Natural killer cell (primary cell): ENCODE results near the gene MT1B. TPM values are rescaled to one million over a fixed set of nuclear protein-coding genes. Genes with fewer than 3 reads are reported as not detected.

ENCODE experiments used
- ATAC-seq, 3 donors: fragments of 150-1000 bp in 2 of 3; fragments of 200-7000 bp in 1 of 3; cut with Tn5 transposase; 1 replicate in 1 of 3; 2 replicates in 2 of 3; pipeline ENCODE4 v1.10.0; 2021; ENCODE audit warnings: mild to moderate bottlenecking in 2 of 3, moderate library complexity in 2 of 3
- DNase-seq, 2 donors: peaks; one replicate each; pipeline versions ENCODE4 v3.0.0 to v3.0.0-alpha.2; 2013 to 2021; ENCODE audit warnings: mixed read lengths in 1 of 2
- H3K27ac ChIP-seq: one replicate; pipeline ENCODE4 v1.5.1; 2013; ENCODE audit warnings: mild to moderate bottlenecking, low read length
- H3K27me3 ChIP-seq: one replicate; pipeline ENCODE4 v1.6.1; 2013; ENCODE audit warnings: low read length; ENCODE audit not compliant: control insufficient read depth, insufficient read depth
- H3K36me3 ChIP-seq: one replicate; pipeline ENCODE4 v1.6.1; 2013; ENCODE audit warnings: low read length; ENCODE audit not compliant: control insufficient read depth, insufficient read depth
- H3K4me1 ChIP-seq: one replicate; pipeline ENCODE4 v1.6.1; 2013; ENCODE audit warnings: low read length; ENCODE audit not compliant: control insufficient read depth, insufficient read depth
- H3K4me3 ChIP-seq: one replicate; pipeline ENCODE4 v1.5.1; 2013; ENCODE audit warnings: low read length
- H3K9me3 ChIP-seq: one replicate; pipeline ENCODE4 v1.6.1; 2013; ENCODE audit warnings: low read length; ENCODE audit not compliant: control insufficient read depth, insufficient read depth
- H3K27ac Mint-ChIP-seq, 2 donors: one replicate each; pipeline ENCODE4 v1.8.0; 2022; ENCODE audit warnings: mild to moderate bottlenecking in 2 of 2, mixed read lengths in 2 of 2, moderate library complexity in 1 of 2
- H3K27me3 Mint-ChIP-seq, 2 donors: one replicate each; pipeline ENCODE4 v1.8.0; 2022; ENCODE audit warnings: low read depth in 2 of 2, mixed read lengths in 2 of 2
- H3K36me3 Mint-ChIP-seq: one replicate; pipeline ENCODE4 v1.8.0; 2022; ENCODE audit warnings: mixed read lengths
- H3K4me1 Mint-ChIP-seq, 2 donors: one replicate each; pipeline ENCODE4 v1.8.0; 2022; ENCODE audit warnings: mixed read lengths in 2 of 2
- H3K4me3 Mint-ChIP-seq: one replicate; pipeline ENCODE4 v1.8.0; 2022; ENCODE audit warnings: mild to moderate bottlenecking, moderate library complexity, mixed read lengths
- H3K9me3 Mint-ChIP-seq, 2 donors: one replicate each; pipeline ENCODE4 v1.8.0; 2022; ENCODE audit warnings: mixed read lengths in 2 of 2
- CTCF ChIP-seq: fragments of 200-600 bp; IDR thresholded peaks from one replicate; pipeline ENCODE4 v1.8.0; 2022; ENCODE audit warnings: antibody characterized with exemption
- WGBS: methylation state at CpG from one replicate; pipeline ENCODE4 v1.1.7; 2013; ENCODE audit warnings: missing lambda C conversion rate; ENCODE audit not compliant: insufficient coverage; 5-methylcytosine and 5-hydroxymethylcytosine counted together
- intact Hi-C: fragments of 100-400 bp; cut with micrococcal nuclease; formaldehyde crosslinking; loops from one replicate; pipeline ENCODE4 v1.14.2; 2022
- total RNA-seq, 4 donors: library from RNA; stranded (reverse); fragments of 120-200 nt in 1 of 4; gene quantifications; one replicate each; pipeline versions ENCODE4 v1.2.3 to v1.2.4, GENCODE V29; 2013 to 2022

The MT1B gene
- total RNA-seq, 3 donors from 2014 or later (not counting 1 experiment from before 2014, with no cell fraction given), result not detected

- ATAC-seq, result no peak
- no peaks in the 10 kb centered on the region for H3K36me3 Mint-ChIP-seq
- Histone ChIP-seq H3K27ac (peak overlapping the region; percentile 65), H3K4me3 (no peak overlapping the region), H3K9me3 (no peaks in the 10 kb centered on the region), H3K27me3 (no peaks in the 10 kb centered on the region), H3K36me3 (no peaks in the 10 kb centered on the region), H3K4me1 (peaks cover 43% of the 10 kb centered on the region)
- peak overlapping the region; percentile 89 to 96 for H3K27ac Mint-ChIP-seq
- TF ChIP-seq CTCF, result no peak
- 94% methylated on average over 3 of the region's 3 CpGs for WGBS
- H3K9me3 Mint-ChIP-seq, result no peaks in the 10 kb centered on the region
- H3K27me3 Mint-ChIP-seq, result peaks cover 3 to 8% of the 10 kb centered on the region in 2 donors
- H3K4me1 Mint-ChIP-seq, result peaks cover 45 to 47% of the 10 kb centered on the region in 2 donors
- no peak overlapping the region for H3K4me3 Mint-ChIP-seq
- DNase-seq, result no peak
- intact Hi-C loops, result no loop called here
These were observed 45.6 kb upstream of the MT1B start for GRCh38 chr16:56606071-56606475.

- WGBS, result 74% methylated on average over 5 of the region's 8 CpGs
- peak overlapping the region; percentile 65 for H3K27ac ChIP-seq
These were observed 45.1 kb upstream of the MT1B start for GRCh38 chr16:56606476-56607108.

GRCh38 chr16:56607109-56607618, 44.5 kb upstream of the MT1B start:
- no peaks in the 10 kb centered on the region for H3K27me3 ChIP-seq
- WGBS, result 66% methylated on average over 13 of the region's 14 CpGs
- peaks cover 50 to 51% of the 10 kb centered on the region in 2 donors for H3K4me1 Mint-ChIP-seq
- H3K9me3 Mint-ChIP-seq, result no peaks in the 10 kb centered on the region
- peak overlapping the region; percentile 59 for H3K4me3 Mint-ChIP-seq
- peak overlapping the region; percentile 65 for H3K27ac ChIP-seq
- no peaks in the 10 kb centered on the region for H3K36me3 ChIP-seq
- peaks cover 0 to 2% of the 10 kb centered on the region in 2 donors for H3K27me3 Mint-ChIP-seq
- peak overlapping the region; percentile 89 to 96 for H3K27ac Mint-ChIP-seq
- TF ChIP-seq CTCF, result no peak
- intact Hi-C loops, result no loop called here
- H3K4me1 ChIP-seq, result peaks cover 47% of the 10 kb centered on the region
- no peaks in the 10 kb centered on the region for H3K36me3 Mint-ChIP-seq
- ATAC-seq, result peak in 1 of 3 donors; percentile 5
- no peaks in the 10 kb centered on the region for H3K9me3 ChIP-seq
- peak; percentile 24 to 49 for DNase-seq
- H3K4me3 ChIP-seq, result no peak overlapping the region

More at GRCh38 chr16:56606476-56607108, 45.1 kb upstream of the MT1B start:
- H3K27me3 Mint-ChIP-seq, result peaks cover 0 to 3% of the 10 kb centered on the region in 2 donors
- ATAC-seq (no peak), DNase-seq (no peak)
- no peaks in the 10 kb centered on the region for H3K9me3 Mint-ChIP-seq
- Histone ChIP-seq H3K4me3 (no peak overlapping the region), H3K9me3 (no peaks in the 10 kb centered on the region), H3K4me1 (peaks cover 47% of the 10 kb centered on the region), H3K36me3 (no peaks in the 10 kb centered on the region), H3K27me3 (no peaks in the 10 kb centered on the region)
- peaks cover 50 to 51% of the 10 kb centered on the region in 2 donors for H3K4me1 Mint-ChIP-seq
- peak overlapping the region; percentile 59 for H3K4me3 Mint-ChIP-seq
- TF ChIP-seq CTCF, result no peak
- peak overlapping the region; percentile 89 to 96 for H3K27ac Mint-ChIP-seq
- intact Hi-C loops, result no loop called here
- no peaks in the 10 kb centered on the region for H3K36me3 Mint-ChIP-seq
